Measurements from ENCODE around the gene FGFBP1.

Gene FGFBP1

GRCh38 chr4:15948826-15949225 lies 10.3 kb upstream of the FGFBP1 start:
- DNase-seq (ENCODE audit: low read depth): no peak
- no peak for TF ChIP-seq CTCF (IDR thresholded peaks at IDR 0.05; ENCODE audit: insufficient read depth, low read depth, low read length, missing control alignments)
- H3K4me3 ChIP-seq (ENCODE audit: low read depth, low read length): no peak overlapping the region

- H3K4me3 ChIP-seq (ENCODE audit: low read depth, low read length): no peak overlapping the region
- TF ChIP-seq CTCF (IDR thresholded peaks at IDR 0.05; ENCODE audit: insufficient read depth, low read depth, low read length, missing control alignments): no peak
- no peak for DNase-seq (ENCODE audit: low read depth)
Measured at GRCh38 chr4:15947684-15948083, 9.1 kb upstream of the FGFBP1 start.

- no peak overlapping the region for H3K4me3 ChIP-seq (ENCODE audit: low read depth, low read length)
- no peak for TF ChIP-seq CTCF (IDR thresholded peaks at IDR 0.05; ENCODE audit: insufficient read depth, low read depth, low read length, missing control alignments)
- no peak for DNase-seq (ENCODE audit: low read depth)
Measured at GRCh38 chr4:15945516-15945915, 7.0 kb upstream of the FGFBP1 start.

- H3K4me3 ChIP-seq (ENCODE audit: low read depth, low read length): no peak overlapping the region
- no peak for TF ChIP-seq CTCF (IDR thresholded peaks at IDR 0.05; ENCODE audit: insufficient read depth, low read depth, low read length, missing control alignments)
- no peak for DNase-seq (ENCODE audit: low read depth)
Measured at GRCh38 chr4:15944895-15945294, 6.4 kb upstream of the FGFBP1 start.

GRCh38 chr4:15942283-15942682 lies 3.7 kb upstream of the FGFBP1 start:
- no peak for TF ChIP-seq CTCF (IDR thresholded peaks at IDR 0.05; ENCODE audit: insufficient read depth, low read depth, low read length, missing control alignments)
- no peak overlapping the region for H3K4me3 ChIP-seq (ENCODE audit: low read depth, low read length)
- no peak for DNase-seq (ENCODE audit: low read depth)

GRCh38 chr4:15938182-15938581 lies 358 bp downstream of the FGFBP1 start:
- TF ChIP-seq CTCF (IDR thresholded peaks at IDR 0.05; ENCODE audit: insufficient read depth, low read depth, low read length, missing control alignments): no peak
- no peak for DNase-seq (ENCODE audit: low read depth)
- H3K4me3 ChIP-seq (ENCODE audit: low read depth, low read length): no peak overlapping the region

- no peak overlapping the region for H3K4me3 ChIP-seq (ENCODE audit: low read depth, low read length)
- DNase-seq (ENCODE audit: low read depth): no peak
- TF ChIP-seq CTCF (IDR thresholded peaks at IDR 0.05; ENCODE audit: insufficient read depth, low read depth, low read length, missing control alignments): no peak
Measured at GRCh38 chr4:15936495-15936894, 2.0 kb downstream of the FGFBP1 start.
